ENCODE measurements around the gene ACOXL. TPM values are rescaled to one million over a fixed set of nuclear protein-coding genes. Genes with fewer than 3 reads are reported as not detected.

ACOXL gene
- total and polyA plus RNA-seq, 9 of the 15 experiments (the other 6 are each of a cell fraction or from before 2014, with no cell fraction given), result 0.31 to 0.56 TPM; not detected in 7

DNA sequence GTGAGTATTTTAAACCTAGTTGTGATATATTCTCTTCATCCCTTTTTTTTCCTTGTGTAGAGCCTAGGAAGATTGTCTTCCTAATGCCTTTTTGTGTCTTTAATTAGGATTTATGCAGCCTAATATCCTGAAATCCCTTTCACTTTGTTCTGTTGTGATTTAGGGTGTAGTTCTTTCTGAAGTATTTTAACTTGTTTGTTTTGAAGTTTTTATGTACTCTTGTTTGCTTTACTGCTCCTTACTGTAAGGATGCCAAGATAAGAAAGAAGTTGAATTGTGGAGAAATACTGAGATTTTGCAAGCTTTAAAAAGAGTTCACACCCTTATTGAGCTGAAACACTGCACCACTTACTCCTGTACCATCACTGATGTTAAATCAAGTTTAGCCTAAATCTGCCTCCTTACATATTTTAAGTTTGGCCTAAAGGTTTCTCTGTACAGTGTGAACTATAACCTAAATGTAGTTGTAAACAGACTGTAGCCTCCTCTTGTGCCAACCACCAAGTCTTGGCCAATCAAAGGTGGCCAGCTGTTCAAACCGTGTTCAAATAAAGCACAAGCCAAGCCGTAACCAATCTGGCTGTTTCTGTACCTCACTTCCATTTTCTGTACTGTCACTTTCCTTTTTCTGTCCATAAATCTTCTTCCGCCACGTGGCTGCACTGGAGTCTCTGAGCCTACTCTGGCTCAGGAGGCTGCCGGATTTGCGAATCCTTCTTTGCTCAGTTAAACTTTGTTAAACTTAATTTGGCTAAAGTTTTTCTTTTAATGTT is 17.7 kb upstream of the ACOXL start (continued):
- TF ChIP-seq ARID4B (CRISPR knock-in tag; IDR thresholded peaks at IDR 0.05) (no peak), PYGO2 (tag; IDR thresholded peaks at IDR 0.05) (no peak)
- TF ChIP-seq, protein P1, sequence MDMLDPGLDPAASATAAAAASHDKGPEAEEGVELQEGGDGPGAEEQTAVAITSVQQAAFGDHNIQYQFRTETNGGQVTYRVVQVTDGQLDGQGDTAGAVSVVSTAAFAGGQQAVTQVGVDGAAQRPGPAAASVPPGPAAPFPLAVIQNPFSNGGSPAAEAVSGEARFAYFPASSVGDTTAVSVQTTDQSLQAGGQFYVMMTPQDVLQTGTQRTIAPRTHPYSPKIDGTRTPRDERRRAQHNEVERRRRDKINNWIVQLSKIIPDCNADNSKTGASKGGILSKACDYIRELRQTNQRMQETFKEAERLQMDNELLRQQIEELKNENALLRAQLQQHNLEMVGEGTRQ (CRISPR knock-in tag; IDR thresholded peaks at IDR 0.05), result 0 out of 2 replicates have a peak, but pooled peaks have one; percentile 9
- TF ChIP-seq, protein P2, sequence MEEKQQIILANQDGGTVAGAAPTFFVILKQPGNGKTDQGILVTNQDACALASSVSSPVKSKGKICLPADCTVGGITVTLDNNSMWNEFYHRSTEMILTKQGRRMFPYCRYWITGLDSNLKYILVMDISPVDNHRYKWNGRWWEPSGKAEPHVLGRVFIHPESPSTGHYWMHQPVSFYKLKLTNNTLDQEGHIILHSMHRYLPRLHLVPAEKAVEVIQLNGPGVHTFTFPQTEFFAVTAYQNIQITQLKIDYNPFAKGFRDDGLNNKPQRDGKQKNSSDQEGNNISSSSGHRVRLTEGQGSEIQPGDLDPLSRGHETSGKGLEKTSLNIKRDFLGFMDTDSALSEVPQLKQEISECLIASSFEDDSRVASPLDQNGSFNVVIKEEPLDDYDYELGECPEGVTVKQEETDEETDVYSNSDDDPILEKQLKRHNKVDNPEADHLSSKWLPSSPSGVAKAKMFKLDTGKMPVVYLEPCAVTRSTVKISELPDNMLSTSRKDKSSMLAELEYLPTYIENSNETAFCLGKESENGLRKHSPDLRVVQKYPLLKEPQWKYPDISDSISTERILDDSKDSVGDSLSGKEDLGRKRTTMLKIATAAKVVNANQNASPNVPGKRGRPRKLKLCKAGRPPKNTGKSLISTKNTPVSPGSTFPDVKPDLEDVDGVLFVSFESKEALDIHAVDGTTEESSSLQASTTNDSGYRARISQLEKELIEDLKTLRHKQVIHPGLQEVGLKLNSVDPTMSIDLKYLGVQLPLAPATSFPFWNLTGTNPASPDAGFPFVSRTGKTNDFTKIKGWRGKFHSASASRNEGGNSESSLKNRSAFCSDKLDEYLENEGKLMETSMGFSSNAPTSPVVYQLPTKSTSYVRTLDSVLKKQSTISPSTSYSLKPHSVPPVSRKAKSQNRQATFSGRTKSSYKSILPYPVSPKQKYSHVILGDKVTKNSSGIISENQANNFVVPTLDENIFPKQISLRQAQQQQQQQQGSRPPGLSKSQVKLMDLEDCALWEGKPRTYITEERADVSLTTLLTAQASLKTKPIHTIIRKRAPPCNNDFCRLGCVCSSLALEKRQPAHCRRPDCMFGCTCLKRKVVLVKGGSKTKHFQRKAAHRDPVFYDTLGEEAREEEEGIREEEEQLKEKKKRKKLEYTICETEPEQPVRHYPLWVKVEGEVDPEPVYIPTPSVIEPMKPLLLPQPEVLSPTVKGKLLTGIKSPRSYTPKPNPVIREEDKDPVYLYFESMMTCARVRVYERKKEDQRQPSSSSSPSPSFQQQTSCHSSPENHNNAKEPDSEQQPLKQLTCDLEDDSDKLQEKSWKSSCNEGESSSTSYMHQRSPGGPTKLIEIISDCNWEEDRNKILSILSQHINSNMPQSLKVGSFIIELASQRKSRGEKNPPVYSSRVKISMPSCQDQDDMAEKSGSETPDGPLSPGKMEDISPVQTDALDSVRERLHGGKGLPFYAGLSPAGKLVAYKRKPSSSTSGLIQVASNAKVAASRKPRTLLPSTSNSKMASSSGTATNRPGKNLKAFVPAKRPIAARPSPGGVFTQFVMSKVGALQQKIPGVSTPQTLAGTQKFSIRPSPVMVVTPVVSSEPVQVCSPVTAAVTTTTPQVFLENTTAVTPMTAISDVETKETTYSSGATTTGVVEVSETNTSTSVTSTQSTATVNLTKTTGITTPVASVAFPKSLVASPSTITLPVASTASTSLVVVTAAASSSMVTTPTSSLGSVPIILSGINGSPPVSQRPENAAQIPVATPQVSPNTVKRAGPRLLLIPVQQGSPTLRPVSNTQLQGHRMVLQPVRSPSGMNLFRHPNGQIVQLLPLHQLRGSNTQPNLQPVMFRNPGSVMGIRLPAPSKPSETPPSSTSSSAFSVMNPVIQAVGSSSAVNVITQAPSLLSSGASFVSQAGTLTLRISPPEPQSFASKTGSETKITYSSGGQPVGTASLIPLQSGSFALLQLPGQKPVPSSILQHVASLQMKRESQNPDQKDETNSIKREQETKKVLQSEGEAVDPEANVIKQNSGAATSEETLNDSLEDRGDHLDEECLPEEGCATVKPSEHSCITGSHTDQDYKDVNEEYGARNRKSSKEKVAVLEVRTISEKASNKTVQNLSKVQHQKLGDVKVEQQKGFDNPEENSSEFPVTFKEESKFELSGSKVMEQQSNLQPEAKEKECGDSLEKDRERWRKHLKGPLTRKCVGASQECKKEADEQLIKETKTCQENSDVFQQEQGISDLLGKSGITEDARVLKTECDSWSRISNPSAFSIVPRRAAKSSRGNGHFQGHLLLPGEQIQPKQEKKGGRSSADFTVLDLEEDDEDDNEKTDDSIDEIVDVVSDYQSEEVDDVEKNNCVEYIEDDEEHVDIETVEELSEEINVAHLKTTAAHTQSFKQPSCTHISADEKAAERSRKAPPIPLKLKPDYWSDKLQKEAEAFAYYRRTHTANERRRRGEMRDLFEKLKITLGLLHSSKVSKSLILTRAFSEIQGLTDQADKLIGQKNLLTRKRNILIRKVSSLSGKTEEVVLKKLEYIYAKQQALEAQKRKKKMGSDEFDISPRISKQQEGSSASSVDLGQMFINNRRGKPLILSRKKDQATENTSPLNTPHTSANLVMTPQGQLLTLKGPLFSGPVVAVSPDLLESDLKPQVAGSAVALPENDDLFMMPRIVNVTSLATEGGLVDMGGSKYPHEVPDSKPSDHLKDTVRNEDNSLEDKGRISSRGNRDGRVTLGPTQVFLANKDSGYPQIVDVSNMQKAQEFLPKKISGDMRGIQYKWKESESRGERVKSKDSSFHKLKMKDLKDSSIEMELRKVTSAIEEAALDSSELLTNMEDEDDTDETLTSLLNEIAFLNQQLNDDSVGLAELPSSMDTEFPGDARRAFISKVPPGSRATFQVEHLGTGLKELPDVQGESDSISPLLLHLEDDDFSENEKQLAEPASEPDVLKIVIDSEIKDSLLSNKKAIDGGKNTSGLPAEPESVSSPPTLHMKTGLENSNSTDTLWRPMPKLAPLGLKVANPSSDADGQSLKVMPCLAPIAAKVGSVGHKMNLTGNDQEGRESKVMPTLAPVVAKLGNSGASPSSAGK (IDR thresholded peaks at IDR 0.05), result 0 out of 2 replicates have a peak, but pooled peaks have one; percentile 15

Measured in K562 (cell line).